ENCODE data around the gene ACOX3.

Gene ACOX3

DNA sequence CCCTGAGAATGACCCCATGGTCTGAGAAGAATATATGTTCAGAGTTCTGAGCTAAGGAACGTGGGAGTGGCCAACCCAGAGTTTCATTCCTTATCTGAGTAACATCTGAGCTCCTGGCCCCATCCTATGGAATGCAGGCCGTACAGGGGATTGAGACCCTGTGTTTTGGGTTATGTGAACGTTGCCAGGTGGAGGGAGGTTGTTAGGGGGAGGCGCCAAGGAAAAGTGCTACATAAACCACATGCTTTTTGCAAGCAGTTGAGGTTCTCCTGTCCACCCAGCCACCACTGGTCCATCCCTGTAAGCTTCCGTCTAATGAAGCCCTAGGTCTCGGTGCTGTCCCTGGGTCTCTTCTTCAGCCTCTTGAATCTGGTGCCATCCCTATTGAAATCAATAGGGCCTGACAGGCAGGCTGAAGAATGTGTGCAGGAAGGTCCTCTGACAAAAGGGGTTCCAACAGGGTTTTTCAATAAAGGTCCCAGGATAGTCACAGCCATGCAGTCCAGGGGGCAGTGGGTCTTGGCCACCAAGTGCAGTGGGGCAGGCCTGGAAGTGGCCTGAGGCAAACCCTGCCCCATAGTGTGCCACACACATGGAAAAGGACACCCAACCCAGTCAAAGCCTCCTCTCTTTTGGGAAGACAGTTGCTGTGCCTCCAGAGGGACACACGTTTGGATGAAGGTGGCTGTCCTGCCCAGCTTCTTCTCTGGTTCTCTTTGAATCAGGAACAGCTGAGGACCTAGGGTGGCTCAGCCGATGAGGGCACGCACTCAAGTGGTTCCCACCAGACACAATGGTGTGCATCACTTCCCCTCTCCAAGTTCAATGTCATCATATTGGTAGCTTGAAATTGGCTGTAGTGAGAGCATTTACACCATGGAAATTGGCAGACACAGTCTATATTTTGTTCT is 117.5 kb downstream of the ACOX3 start:
- no peaks in the 10 kb centered on the region for H3K9me3 ChIP-seq
- H3K36me3 ChIP-seq: no peaks in the 10 kb centered on the region
- H3K4me1 ChIP-seq (ENCODE audit: control insufficient read depth in 1 of 2, insufficient read depth in 1 of 2, low read depth in 1 of 2, low read length in 1 of 2): peaks cover 66 to 79% of the 10 kb centered on the region in 2 experiments
- TF ChIP-seq, protein P1, sequence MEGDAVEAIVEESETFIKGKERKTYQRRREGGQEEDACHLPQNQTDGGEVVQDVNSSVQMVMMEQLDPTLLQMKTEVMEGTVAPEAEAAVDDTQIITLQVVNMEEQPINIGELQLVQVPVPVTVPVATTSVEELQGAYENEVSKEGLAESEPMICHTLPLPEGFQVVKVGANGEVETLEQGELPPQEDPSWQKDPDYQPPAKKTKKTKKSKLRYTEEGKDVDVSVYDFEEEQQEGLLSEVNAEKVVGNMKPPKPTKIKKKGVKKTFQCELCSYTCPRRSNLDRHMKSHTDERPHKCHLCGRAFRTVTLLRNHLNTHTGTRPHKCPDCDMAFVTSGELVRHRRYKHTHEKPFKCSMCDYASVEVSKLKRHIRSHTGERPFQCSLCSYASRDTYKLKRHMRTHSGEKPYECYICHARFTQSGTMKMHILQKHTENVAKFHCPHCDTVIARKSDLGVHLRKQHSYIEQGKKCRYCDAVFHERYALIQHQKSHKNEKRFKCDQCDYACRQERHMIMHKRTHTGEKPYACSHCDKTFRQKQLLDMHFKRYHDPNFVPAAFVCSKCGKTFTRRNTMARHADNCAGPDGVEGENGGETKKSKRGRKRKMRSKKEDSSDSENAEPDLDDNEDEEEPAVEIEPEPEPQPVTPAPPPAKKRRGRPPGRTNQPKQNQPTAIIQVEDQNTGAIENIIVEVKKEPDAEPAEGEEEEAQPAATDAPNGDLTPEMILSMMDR (IDR thresholded peaks at IDR 0.05): no peak
- no peaks in the 10 kb centered on the region for H3K27me3 ChIP-seq
- H3K4me3 ChIP-seq (ENCODE audit: low read depth in 1 of 2, low read length in 1 of 2): peak overlapping the region in 1 of 2 experiments; percentile 20
- peak overlapping the region; percentile 83 for H3K27ac ChIP-seq

DNA sequence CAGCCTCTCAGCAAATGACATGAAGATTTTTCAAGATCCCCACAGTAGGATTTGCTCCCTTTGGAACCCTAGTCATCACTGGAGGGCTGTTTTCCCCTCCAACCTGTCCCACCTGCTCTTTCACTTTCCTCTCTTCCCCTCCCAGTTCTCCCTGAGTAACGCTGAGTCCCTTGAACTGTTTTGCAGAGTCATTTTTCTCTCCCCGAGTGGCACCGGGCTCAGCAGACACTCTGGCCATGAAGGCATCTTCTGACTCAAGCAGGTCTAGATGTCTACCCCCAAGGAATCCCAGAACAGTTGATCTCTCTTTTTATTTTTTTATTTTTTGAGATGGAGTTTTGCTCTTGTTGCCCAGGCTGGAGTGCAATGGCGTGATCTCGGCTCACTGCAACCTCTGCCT is 118.8 kb downstream of the ACOX3 start:
- TF ChIP-seq, protein P1 (IDR thresholded peaks at IDR 0.05): no peak
- H3K4me3 ChIP-seq (ENCODE audit: low read depth in 1 of 2, low read length in 1 of 2): no peak overlapping the region
- H3K27ac ChIP-seq: peak overlapping the region; percentile 83
- no peaks in the 10 kb centered on the region for H3K36me3 ChIP-seq
- H3K9me3 ChIP-seq: no peaks in the 10 kb centered on the region
- H3K4me1 ChIP-seq (ENCODE audit: control insufficient read depth in 1 of 2, insufficient read depth in 1 of 2, low read depth in 1 of 2, low read length in 1 of 2): peaks cover 73 to 89% of the 10 kb centered on the region in 2 experiments
- H3K27me3 ChIP-seq: no peaks in the 10 kb centered on the region

DNA sequence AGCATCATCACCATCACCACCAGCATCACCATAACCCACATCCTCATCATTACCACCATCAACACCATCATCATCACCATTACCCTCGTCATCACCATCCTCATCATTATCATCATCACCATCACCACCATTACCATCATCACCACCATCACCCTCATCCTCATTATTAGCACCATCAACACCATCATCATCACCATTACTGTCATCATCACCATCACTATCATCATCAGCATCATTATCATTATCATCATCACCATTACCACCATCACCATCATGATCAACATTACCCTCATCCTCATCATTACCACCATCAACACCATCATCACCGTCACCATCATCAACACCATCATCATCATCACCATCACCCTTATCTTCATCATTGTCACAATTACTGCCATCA is 119.3 kb downstream of the ACOX3 start:
- no peaks in the 10 kb centered on the region for H3K27me3 ChIP-seq
- peaks cover 79 to 94% of the 10 kb centered on the region in 2 experiments for H3K4me1 ChIP-seq (ENCODE audit: control insufficient read depth in 1 of 2, insufficient read depth in 1 of 2, low read depth in 1 of 2, low read length in 1 of 2)
- TF ChIP-seq, protein P1 (IDR thresholded peaks at IDR 0.05): no peak
- H3K9me3 ChIP-seq: no peaks in the 10 kb centered on the region
- no peak overlapping the region for H3K4me3 ChIP-seq (ENCODE audit: low read depth in 1 of 2, low read length in 1 of 2)
- no peaks in the 10 kb centered on the region for H3K36me3 ChIP-seq
- peak overlapping the region; percentile 83 for H3K27ac ChIP-seq

DNA sequence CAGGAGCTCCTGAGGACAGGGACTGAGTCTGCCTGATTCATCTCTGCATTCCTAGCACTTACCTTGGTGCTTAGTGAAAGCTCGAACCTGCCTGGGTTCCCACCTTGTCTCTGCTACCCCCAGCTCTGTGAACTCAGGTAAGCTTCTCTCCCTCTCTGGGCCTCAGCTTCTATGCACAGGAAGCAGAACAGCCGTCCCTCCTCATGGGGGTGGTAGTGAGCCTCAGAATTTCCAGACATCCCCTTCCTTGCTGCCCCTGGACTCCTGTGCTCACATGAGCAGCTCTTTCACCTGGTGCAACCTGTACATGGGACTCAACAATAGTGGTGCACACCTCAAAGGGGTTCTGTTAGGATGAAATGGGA is 120.2 kb downstream of the ACOX3 start:
- Histone ChIP-seq H3K9me3 (no peaks in the 10 kb centered on the region), H3K27me3 (no peaks in the 10 kb centered on the region), H3K27ac (peak overlapping the region; percentile 72), H3K4me3 (ENCODE audit: low read depth in 1 of 2, low read length in 1 of 2) (no peak overlapping the region), H3K36me3 (no peaks in the 10 kb centered on the region), H3K4me1 (ENCODE audit: control insufficient read depth in 1 of 2, insufficient read depth in 1 of 2, low read depth in 1 of 2, low read length in 1 of 2) (peaks cover 82 to 96% of the 10 kb centered on the region in 2 experiments)
- TF ChIP-seq, protein P1 (IDR thresholded peaks at IDR 0.05): no peak

DNA sequence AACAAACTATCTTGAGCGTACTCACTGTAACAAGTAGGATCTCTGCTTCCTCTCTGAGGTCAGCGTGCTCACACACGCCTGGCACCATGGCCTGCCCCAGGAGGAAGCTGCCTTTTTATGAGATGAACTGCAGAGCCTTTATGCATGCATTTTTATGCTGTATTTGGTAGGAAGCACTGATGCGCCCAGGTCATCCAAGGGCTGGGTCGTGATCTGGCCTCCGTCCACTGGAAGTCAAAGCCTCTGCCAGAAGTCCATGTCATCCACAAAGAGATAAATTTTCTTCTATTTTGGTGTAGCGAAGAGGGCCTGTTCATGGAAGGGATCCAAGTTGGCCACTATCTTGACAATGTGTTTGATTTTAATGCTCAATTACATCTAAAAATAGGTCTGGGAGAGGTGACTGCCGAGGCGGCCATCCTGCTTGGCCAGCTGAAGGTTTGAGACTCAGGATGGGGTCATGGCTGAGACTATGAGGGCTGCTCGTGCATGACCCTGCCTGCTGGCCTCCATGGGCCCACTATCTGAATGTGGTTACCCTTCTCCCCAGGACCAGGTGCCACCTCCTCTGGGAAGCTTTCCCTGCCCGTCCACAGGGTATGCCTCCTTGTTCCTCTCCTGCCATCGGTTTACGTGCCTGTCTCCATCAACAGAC is 120.7 kb downstream of the ACOX3 start:
- Histone ChIP-seq H3K4me1 (ENCODE audit: control insufficient read depth in 1 of 2, insufficient read depth in 1 of 2, low read depth in 1 of 2, low read length in 1 of 2) (peaks cover 87 to 96% of the 10 kb centered on the region in 2 experiments), H3K9me3 (no peaks in the 10 kb centered on the region), H3K4me3 (ENCODE audit: low read depth in 1 of 2, low read length in 1 of 2) (no peak overlapping the region), H3K36me3 (no peaks in the 10 kb centered on the region), H3K27ac (peak overlapping the region; percentile 72), H3K27me3 (no peaks in the 10 kb centered on the region)
- TF ChIP-seq, protein P1 (IDR thresholded peaks at IDR 0.05): no peak

Measured in neutrophil (primary cell).